HS-5 (cell line): Measurements from ENCODE around the gene FLNB.

Experiments used
- DNase-seq: peaks from one replicate; pipeline ENCODE4 v3.0.0-alpha.2; 2012; ENCODE audit warnings: low read depth

The FLNB gene

DNA sequence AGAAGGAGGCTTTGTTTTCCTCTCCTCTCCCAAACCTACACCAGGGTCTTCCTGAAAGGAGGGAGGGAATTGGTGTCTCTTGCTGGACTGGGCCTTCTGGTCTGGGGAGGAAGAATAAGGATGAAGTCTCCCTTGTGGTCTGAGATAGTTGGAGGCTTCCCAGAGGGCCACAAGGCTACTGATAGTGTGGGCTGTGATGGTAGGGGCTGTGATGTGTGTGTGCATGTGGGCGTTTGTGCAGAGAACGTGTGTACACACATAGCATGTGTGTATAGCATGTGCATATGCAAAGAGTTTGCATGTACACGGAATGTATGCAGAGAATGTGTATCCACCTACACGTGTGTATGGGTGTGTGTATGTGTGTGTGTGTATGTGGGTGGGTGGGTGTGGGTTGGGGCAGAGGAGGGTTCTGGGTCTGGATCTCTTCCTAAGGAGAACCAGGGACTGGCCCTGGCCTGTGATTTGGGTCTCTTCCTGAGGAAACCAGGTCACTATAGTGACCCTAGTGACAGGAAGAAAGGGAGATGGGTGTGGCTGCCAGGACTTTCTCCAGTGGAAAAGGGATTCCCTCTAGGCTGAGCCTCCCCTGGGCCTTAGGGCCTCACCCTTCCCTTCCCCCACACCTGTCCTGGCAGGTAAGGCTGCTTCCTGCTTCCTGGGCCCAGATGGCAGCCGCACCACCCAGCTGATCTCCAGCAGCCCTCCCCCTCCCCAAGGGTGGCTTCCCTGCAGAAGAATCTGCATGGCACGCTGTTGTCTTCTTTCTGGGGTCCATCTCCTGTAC is 1.7 kb downstream of the FLNB start:
- no peak for DNase-seq

DNA sequence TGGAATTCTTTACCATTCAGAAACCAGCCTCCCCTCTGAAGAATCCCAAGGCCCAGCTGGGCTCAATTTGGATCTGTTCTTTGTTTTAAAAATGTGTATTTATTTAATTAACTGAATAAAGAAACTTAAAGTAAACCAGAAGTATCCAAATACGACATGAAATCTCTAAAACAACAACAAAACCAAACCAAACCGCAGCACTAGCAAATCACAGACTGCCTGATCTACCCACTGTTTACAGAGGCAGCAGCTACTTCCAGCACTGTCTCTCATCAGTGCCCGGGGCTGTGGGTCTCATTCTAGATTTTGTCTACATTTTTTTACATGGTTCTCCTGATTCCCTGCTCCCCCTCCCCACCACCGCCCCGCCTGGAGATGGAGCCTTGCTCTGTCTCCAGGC is 2.3 kb downstream of the FLNB start:
- DNase-seq: no peak

DNA sequence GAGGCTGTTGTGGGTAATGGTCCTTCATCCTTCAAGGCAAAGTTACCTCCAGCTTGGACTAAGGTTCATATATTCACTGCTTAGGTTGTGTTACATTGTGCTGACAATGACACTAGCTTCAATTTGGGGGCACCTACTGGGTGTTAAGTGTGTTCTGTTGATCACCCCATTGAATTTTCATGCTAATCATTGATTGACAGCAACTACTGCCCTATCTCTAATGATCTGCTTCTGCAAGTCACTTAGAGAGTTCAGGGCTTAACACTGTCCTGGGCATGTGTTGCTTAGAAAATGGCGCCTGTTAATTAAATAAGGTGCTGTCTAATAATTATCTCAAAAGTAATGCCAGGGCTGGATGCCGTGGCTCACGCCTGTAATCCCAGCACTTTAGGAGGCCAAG is 3.4 kb downstream of the FLNB start:
- no peak for DNase-seq

DNA sequence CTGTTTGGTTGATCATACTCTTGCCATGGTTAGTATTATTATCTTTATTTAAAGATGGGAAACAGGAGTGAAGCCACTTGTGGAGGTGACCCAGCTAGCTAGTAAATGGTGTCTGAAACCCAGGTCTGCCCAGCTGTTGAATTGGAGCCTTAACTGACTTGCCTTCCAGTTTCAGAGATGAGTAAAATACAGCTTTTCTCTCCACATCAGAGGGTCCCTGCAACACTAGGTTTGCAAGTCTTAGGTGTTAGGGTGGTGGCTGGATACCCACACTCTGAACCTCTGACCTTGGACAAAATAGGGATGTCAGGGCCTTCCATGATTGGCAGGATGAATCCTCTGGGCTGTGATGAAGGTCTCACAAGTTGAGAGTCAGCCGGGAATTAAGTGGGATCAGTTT is 4.1 kb downstream of the FLNB start:
- DNase-seq: no peak

DNA sequence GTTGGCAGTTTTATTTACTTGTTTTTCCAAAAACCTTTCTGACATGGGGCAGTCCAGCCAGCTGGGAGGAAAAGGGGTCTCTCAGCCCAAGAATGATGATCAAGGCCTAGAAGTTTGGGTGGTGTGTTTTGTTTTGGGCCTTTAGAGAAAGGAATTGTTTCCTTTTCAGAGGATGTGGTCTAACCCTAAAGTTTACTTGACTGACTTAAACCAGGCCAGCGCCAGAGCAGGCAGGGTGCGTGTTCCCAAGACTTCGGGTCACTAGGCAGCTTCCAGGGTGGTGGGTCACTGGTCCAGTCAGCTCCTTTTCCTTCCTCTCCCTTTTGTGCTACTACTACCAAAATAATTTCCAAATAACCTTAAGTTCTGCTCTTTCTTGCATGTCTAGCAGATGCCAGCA is 4.9 kb downstream of the FLNB start:
- no peak for DNase-seq

DNA sequence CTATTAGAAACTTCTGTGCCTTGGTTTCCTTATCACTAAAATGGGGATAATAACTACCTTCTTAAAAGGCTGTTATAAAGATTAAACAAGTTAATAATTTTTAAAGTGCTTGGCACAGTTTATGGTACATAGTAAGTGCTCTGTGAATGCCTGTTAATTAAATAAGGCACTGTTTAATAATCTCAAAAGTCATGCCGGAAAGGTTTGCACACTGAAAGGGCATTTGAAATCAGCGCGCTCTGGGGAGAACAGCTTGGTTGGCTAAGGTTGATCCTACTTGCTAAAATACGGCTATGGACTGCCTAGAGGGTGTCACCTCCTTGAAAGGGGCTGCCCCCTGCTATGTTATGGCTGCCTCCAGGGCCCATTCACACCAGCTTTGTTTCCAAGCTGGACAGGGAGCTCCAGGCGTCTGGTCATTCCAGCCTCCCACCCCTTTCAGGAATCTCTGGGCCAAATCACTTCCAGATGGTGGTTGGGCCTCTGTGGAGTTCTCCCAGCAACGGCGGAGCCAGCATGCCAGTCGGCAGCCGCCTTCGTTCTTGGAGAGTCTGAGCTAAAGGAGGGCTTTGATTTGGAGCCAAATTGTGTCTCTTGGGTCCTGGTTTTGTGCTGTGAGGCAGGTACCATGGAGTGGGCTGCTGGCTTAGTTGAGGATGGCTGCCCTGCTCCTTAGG is 5.9 kb downstream of the FLNB start:
- DNase-seq: no peak

DNA sequence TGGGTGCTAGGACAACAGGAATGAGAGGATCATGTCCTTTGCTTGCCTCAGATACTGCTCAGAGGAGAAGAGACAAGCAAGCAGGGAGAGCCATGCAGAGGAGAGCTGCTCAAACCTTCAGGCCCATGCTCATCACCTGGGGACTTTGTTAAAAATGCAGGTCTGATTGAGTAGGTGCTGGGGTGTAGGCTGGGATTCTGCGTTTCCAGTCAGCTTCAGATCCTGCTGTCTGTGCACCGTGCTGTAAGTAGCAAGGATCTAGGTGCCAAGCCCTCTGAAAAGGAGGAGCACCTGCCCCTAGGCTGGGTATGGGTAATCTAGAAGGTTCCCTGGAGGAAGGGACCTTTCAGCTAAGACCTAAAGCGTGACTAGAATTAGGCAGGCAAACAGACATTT is 7.3 kb downstream of the FLNB start:
- DNase-seq: no peak

DNA sequence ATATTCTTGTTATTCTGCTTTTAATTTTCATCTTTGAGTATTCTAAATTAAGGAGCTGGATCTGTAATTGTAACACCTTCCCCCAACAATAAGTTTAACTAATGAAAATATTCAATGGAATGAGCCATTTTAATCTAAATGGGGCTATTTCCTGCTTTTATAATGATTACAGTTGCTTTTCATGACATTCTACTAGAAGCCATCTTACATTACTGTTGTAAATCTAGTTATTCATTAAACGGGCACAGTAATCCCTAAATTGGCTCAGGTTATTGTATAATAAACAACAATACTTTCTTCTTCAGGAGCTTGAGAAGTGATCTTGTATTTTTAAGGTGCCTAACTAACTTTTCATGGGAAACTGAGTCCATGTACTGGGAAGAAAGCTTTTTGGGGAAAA is 8.5 kb downstream of the FLNB start:
- no peak for DNase-seq

DNA sequence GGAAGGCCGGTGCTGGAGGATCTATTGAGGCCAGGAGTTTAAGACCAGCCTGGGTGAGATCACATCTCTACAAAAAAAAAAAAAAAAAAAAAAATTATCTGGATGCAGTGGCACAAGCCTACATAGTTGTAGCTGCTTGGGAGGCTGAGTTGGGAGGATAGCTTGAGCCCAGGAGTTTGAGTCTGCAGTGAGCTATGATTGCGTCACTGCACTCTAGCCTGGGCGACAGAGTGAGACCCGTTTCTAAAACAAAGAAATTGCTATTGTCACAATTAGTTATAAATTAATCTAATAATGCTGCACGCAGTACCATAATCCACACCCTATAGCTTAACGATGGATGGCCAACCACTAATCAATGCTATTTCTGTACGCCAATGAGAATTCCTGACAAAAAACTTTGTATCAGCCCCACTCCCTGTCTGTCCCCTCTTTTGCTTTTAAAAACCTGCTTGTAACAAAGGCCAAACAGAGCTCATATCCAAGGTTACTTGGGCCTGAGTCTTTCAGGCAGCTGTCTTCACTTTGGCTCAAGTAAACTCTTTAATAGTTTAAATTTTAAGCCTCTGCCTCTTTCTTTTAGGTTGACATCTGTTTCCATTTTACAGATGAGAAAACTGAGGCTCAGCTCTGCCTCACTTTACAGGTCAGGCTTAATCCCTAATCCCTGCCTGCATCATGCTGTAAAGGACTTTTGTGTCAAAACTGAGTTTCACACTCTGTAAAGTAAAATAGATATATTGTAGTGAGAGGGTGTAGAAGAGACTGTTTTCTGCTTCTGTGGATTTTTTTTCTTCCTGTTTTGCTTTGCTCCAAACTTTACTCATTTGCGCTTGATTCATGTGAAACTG is 10.9 kb downstream of the FLNB start:
- DNase-seq: no peak

DNA sequence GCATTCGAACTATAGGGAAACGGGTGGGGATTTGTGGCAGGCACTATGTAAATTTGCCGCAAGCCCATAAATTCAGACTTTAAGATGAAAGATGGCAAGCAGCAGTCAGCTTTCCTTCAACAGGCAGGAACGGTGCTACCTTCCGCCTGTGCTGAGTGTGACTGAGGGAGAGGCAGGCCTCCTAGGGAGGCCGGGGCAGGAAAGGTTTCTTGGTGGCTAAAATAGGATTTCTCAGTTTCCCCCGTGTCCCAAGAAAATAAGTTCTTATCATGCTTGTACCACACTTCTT is 12.5 kb downstream of the FLNB start:
- no peak for DNase-seq

DNA sequence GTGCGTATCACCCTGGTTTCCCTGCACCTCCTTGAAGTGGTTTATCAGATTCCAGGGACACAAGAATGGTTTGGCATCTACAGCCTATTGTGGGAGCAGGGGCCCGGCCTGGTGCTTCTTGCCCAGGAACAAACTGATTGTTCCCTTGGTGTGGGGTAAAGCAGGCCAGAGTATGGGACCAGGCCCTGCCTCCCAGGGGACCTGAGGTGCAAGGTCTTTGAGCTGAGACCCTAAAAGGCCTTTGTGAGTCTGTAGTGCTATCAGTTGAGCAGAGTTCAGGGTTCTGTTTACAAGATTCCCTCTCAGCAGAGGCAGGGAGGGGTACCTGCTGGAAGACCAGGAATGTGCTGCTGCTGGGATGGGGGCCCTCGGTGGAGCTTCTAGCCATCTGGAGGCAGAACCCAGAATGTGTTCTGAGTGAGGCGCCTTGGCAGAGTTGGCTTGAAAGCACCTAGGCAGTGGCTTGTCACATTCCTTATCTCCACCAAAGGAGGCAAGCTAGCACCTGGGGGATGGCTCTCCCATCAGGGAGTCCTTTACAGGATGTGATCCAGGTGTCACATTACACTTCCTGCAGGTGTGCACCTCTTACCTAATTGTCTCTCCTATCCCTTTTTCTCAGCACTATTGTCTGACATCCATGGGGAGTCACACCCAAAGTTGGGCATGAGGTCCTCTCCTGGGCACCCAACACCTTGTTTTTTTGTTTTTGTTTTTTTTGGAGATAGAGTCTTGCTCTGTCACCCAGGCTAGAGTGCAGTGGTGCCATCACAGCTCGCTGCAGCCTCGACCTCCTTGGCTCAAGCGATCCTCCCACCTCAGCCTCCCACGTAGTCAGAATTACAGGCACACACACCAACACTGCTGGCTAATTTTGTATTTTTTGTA is 13.1 kb downstream of the FLNB start:
- no peak for DNase-seq

DNA sequence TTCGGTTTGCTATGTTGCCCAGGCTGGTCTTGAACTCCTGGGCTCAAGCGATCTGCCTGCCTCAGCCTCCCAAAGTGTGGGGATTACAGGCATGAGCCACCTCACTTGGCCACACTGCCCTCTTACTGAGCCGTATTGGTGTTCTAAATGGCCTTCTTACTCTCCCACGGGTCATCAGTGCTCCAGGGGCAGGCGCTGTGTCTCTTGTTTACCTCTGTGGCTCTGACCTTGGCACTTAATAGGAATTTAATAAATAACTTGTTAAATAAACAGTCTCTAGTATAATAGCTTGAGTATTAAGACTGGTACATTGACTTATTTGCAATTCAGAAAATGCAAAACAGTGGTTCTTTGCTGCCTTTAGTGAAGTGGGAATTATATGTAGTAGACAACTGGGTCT is 13.7 kb downstream of the FLNB start:
- DNase-seq: no peak

DNA sequence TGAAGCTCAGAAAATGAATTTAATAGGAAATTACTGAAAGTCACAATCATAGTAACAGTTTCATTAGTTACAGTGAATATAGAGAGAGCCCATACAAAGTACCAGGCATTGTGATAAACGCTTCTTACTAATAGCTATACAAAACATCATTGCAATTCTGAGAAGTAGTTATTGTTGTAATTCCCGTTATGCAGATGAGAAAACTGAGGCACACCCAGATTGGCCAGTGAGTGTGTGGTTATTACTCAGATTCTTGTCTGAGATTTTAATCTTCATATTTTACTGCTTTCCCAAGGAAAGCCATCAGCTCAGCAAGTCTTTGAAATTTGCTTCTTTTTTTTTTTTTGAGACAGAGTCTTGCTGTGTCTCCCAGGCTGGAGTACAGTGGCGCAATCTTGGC is 14.3 kb downstream of the FLNB start:
- no peak for DNase-seq

DNA sequence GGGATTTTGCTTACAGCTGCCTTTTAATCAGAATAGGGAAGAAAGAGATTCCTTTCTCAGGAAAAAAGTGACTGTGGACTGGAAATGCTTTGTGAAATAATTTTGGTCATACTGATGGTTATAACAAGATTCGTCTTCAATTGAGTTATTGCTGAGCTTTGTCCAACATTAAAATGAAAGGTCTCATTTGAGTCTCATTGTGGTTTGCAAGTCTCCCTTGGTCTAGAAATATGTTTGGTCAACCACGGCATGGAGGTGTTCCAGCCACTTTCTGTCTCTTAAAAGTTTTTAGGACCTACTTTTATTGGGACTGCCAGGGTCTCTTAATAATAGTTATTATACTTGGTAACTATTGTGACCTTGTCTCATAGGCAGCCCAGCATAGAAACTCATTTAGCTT is 15.3 kb downstream of the FLNB start:
- DNase-seq: no peak

DNA sequence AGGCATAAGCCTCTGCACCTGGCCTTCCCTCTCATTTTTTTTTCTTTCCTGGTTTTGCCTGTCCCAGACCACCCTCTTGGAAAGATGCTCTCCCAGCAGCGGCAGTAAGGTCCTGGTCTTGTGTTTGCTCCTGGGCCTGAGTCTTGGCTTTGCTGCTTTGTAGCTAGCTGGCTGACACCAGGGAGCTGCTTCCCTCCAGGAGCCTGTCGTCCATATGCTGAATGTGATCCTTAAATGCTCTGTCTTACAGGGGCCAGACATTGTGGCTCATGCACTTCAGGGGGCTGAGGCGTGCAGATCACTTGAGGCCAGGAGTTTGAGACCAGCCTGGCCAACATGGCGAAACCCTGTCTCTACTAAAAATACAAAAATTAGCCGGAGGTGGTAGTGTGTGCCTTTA is 17.2 kb downstream of the FLNB start:
- DNase-seq: no peak

DNA sequence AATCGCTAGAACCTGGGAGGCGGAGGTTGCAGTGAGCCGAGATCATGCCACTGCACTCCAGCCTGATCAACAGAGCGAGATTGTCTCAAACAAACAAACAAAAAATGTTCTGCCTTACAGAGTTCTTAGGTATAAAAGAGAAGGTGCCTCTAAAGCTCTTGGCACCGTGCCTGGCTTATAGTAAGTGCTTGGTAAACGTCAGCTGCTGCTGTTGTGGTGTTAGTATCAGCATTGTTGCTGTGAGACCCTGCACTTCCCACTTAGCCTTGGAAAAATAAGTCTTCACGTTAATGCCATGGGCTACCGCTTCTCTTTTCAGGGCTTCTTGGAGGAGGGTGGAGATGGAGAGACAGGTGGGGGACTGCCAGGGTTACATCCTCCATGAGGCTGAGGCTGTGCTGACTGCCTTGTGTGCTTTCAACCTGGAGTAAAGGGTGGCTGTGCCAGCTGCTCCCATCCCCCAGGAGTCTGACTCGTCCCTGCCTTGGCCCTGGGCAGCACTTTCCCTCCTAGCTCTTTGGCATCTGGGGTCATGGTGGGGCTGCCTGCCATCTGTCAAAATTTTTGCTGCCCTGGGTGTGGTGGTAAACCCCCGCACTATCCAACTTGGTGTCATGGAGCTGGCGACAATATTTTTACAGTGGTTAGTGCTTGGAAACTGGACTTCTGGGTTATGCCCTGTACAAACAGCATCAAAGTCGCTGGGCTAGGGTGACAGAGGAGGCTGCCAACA is 17.8 kb downstream of the FLNB start:
- DNase-seq: no peak

DNA sequence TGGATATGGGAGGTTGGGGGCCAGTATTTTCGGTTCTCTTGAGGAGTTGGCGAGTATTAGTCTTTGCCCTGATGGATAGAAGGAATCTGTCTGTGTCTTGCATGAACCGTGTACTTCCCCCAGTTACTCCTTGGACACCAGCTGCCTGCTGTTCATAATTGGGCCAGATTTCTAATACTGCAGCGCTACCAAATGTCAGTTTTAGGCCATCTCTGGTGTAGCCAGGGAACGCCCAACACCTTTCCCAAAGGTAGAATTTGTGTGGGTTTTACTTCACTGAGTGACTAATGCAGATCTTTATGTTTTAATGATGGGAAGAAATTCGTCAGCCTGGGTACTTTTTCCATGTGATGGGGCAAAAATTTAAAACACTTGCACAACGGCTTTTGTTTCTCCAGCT is 18.4 kb downstream of the FLNB start:
- no peak for DNase-seq

DNA sequence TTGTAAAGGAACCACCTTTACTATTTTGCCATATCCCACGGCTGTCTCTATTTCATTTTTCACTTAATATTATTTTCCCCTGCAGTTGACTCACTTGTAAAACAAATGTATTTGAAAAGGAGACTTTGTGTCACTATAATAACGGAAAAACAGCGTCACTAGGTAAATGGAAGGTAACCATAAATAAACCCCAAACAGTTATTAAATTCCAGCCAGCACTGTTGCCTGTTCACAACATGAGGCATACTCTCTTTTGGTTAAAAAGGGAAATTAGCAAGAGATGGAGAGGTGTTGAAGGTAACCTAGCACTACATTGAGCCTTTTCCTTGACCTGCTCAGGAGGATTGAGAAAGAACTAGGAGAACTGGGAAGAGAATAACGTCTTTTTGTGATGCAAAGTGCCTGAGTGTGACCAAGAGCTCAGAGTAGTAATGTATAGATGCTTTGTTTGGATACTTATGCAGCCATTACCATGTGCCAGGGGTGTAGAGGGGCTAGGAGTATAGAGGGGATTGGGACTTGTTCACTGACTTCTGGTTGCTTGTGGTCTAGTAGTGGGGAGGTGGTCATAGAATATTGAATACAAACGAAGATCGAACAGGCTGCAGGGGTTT is 19.6 kb downstream of the FLNB start:
- no peak for DNase-seq

DNA sequence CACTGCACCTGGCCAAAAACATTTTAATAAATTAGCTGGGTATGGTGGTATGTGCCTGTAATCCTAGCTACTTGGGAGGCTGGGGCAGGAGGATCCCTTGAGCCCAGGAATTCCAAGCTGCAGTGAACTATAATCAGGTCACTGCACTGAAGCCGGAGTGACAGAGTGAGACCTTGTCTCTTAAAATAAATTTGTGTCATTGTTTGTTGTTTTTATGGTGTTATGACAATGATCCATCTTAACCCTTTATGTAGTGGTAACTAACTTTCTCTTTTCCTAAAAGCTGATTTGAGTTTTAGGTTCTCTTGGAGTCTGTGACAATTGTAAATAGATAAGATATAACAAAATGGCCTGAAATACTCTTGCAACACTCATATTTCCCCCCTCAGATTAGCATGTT is 20.7 kb downstream of the FLNB start:
- DNase-seq: no peak

DNA sequence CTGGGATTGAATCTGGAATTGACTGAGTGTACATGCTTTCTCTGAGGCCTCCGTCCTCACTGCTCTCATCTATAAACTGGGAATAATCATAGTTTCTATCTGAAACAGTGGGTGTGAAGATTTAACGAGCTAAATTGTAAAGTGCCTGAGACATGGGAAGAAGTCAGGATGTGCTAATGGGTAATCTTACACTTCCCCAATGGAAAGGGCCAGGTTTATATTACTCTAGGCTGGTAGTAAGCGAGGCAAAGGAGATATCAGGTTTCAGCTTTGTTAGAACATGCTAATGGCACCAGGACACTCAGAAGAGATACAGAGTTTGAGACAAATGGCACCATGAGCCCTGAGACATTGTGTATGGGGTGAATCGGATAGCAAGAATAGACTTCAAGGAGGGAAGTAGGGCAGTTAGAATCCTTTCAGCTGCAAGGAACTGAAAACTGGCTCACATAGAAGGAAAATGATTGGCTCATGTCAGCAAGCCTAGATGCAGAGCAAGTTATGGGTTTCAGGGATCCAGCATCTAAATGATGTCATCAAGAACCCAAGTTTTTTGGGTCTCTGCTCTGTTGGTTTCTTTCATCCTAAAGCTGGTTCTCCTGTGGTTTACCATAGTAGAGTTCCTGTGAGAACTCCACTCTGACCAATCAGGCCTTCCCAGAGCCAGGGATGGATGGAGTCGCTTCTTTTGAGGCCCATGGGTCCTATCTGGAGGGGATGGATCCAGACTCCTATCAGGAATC is 21.8 kb downstream of the FLNB start:
- DNase-seq: no peak
